K562 (cell line): Measurements from ENCODE around the gene PTP4A2. TPM values are rescaled to one million over a fixed set of nuclear protein-coding genes. Genes with fewer than 3 reads are reported as not detected.
A peak's percentile ranks its signal among the peaks of the same experiment; 100 is the strongest.

ENCODE experiments used
- ADNP ChIP-seq: fragments of 200-800 bp; sonication (Bioruptor generic); IDR thresholded peaks from 2 replicates; pipeline ENCODE4 v1.6.1; 2016; ENCODE audit warnings: missing genetic modification characterization, missing compliant biosample characterization
- BCL6 ChIP-seq: fragments of 250-450 bp; sonication (Bioruptor Pico); IDR thresholded peaks from 2 replicates; pipeline ENCODE4 v1.4.0; 2020
- BCOR ChIP-seq: fragments of 450-650 bp; IDR thresholded peaks from 2 replicates; pipeline ENCODE4 v1.6.1; 2016
- C11orf30 ChIP-seq: fragments of 450-650 bp; IDR thresholded peaks from 2 replicates; pipeline ENCODE4 v1.6.1; 2016; ENCODE audit warnings: low read depth, mild to moderate bottlenecking
- CUX1 ChIP-seq: fragments of 200-800 bp; sonication (Bioruptor generic); IDR thresholded peaks from 2 replicates; pipeline ENCODE4 v1.6.1; 2016; ENCODE audit warnings: missing genetic modification characterization, missing compliant biosample characterization
- FOS ChIP-seq: IDR thresholded peaks from 3 replicates; pipeline ENCODE4 v1.6.1; 2011; ENCODE audit not compliant: insufficient read length; ENCODE audit errors: extremely low read depth
- FOXK2 ChIP-seq, 2 experiments: fragments of 450-650 bp; IDR thresholded peaks in 1 of 2; conservative IDR thresholded peaks in 1 of 2; 2 replicates each; pipeline ENCODE4 v1.6.1; 2016; ENCODE audit warnings: low read depth in 2 of 2, mild to moderate bottlenecking in 1 of 2
- HNRNPK ChIP-seq: fragments of 200-400 bp; formaldehyde crosslinking; IDR thresholded peaks from one replicate; pipeline ENCODE4 v1.6.1; 2018; ENCODE audit warnings: mild to moderate bottlenecking, low read depth, low read length; ENCODE audit not compliant: poor library complexity, severe bottlenecking
- PTRF ChIP-seq: fragments of 450-650 bp; IDR thresholded peaks from 2 replicates; pipeline ENCODE4 v1.6.1; 2016; ENCODE audit warnings: mild to moderate bottlenecking, missing genetic modification characterization, missing compliant biosample characterization
- PTTG1 ChIP-seq: fragments of 450-650 bp; IDR thresholded peaks from 2 replicates; pipeline ENCODE4 v1.6.1; 2016; ENCODE audit warnings: low read depth, mild to moderate bottlenecking, missing genetic modification characterization, missing compliant biosample characterization
- RNF2 ChIP-seq: sonication (generic); IDR thresholded peaks from 2 replicates; pipeline ENCODE4 v1.6.1; 2016
- SNRNP70 ChIP-seq: fragments of 200-400 bp; formaldehyde crosslinking; optimal IDR thresholded peaks from 2 replicates; pipeline ENCODE3; 2017; ENCODE audit warnings: low read depth, low read length
- SRSF1 ChIP-seq: fragments of 200-400 bp; formaldehyde crosslinking; IDR thresholded peaks from 2 replicates; pipeline ENCODE4 v1.6.1; 2017; ENCODE audit warnings: mild to moderate bottlenecking, low read depth, low read length, moderate library complexity
- STAT5B ChIP-seq: fragments of 250-450 bp; sonication (Bioruptor Pico); IDR thresholded peaks from 2 replicates; pipeline ENCODE4 v1.8.0; 2021; ENCODE audit warnings: mild to moderate bottlenecking, inconsistent platforms
- TARDBP ChIP-seq: fragments of 450-650 bp; IDR thresholded peaks from 2 replicates; pipeline ENCODE4 v1.6.1; 2016
- TEAD4 ChIP-seq, 2 experiments: sonication (generic) in 1 of 2; formaldehyde crosslinking in 1 of 2; IDR thresholded peaks; 2 replicates each; pipeline versions ENCODE4 v1.6.1 to v1.8.0; 2012 to 2022; ENCODE audit warnings: borderline replicate concordance in 1 of 2, inconsistent platforms in 1 of 2, low read length in 1 of 2, mild to moderate bottlenecking in 1 of 2, missing genetic modification reagents in 1 of 2
- THRAP3 ChIP-seq: fragments of 450-650 bp; IDR thresholded peaks from 2 replicates; pipeline ENCODE4 v1.6.1; 2016; ENCODE audit warnings: mild to moderate bottlenecking, inconsistent platforms, borderline replicate concordance
- ZFP36 ChIP-seq: fragments of 150-350 bp; IDR thresholded peaks from 2 replicates; pipeline ENCODE4 v1.6.1; 2018; ENCODE audit warnings: low read length, low read depth; ENCODE audit not compliant: partially characterized antibody
- ZNF23 ChIP-seq: fragments of 250-450 bp; sonication (Bioruptor Pico); IDR thresholded peaks from 2 replicates; pipeline ENCODE4 v1.4.0; 2020; ENCODE audit warnings: mild to moderate bottlenecking
- ZNF444 ChIP-seq: fragments of 250-450 bp; sonication (Bioruptor Pico); IDR thresholded peaks from 2 replicates; pipeline ENCODE4 v1.4.0; 2020; ENCODE audit warnings: mild to moderate bottlenecking, moderate library complexity
- ZNF449 ChIP-seq: fragments of 250-450 bp; sonication (Bioruptor Pico); IDR thresholded peaks from 2 replicates; pipeline ENCODE4 v1.8.0; 2022; ENCODE audit warnings: moderate library complexity, mild to moderate bottlenecking, inconsistent platforms
- ZNF644 ChIP-seq: fragments of 200-800 bp; sonication (Bioruptor generic); IDR thresholded peaks from 2 replicates; pipeline ENCODE4 v1.6.1; 2016; ENCODE audit warnings: low read depth, missing genetic modification characterization, missing compliant biosample characterization
- polyA plus RNA-seq, 8 experiments: library from polyadenylated mRNA; depleted of rRNA in 4 of 8; stranded (reverse) in 5 of 8; unstranded in 3 of 8; fragments of >200 nt; fragmentation: Nextera tagmentation in 2 of 8; fragmentation: Illumina TruSeq in 1 of 8; extraction: Ambion mirVana in 2 of 8; extraction: Trizol in 1 of 8; gene quantifications; 2 replicates each; pipeline versions ENCODE4 v1.2.1 to v1.2.3, GENCODE V29; 2011 to 2014; ENCODE audit warnings: inconsistent platforms in 1 of 8, missing spikeins in 1 of 8
- total RNA-seq, 7 experiments: library from RNA; depleted of rRNA in 6 of 7; stranded (reverse); fragments of >200 nt in 6 of 7; fragmentation: Illumina TruSeq in 2 of 7; extraction: Trizol in 2 of 7; gene quantifications; 2 replicates each; pipeline versions ENCODE4 v1.2.1 to v1.2.3, GENCODE V29; 2011 to 2021; ENCODE audit warnings: low replicate concordance in 1 of 7

The PTP4A2 gene
- total and polyA plus RNA-seq, 9 of the 15 experiments (the other 6 are each of a cell fraction or from before 2014, with no cell fraction given), result 197 to 870 (median 480) TPM

- TF ChIP-seq CUX1 (CRISPR knock-in tag) (no peak), BCOR (peak; percentile 47), FOS (no peak), THRAP3 (peak; percentile 95; the same call in 1 of the 2 replicates), ADNP (tag) (no peak), HNRNPK (no peak), BCL6 (no peak), PTTG1 (tag) (peak; percentile 21; the same call in 1 of the 2 replicates), FOXK2 (conservative IDR thresholded peaks at IDR 0.05 in 1 of 2, IDR thresholded peaks at IDR 0.05 in 1 of 2; ENCODE audit: low read depth in 2 of 2) (peak; percentile 40 to 65; a peak in 2 of 4 replicates), C11orf30 (peak; percentile 44; the same call in 1 of the 2 replicates), ZNF23 (CRISPR knock-in tag) (no peak), SNRNP70 (no peak), SRSF1 (no peak), TEAD4 (IDR thresholded peaks at IDR 0.05; ENCODE audit: low read length) (peak; percentile 76), TEAD4 (CRISPR knock-in tag; IDR thresholded peaks at IDR 0.05; ENCODE audit: borderline replicate concordance) (no peak), STAT5B (CRISPR knock-in tag) (no peak), ZNF444 (CRISPR knock-in tag) (no peak), PTRF (tag) (peak; percentile 57; the same call in 1 of the 2 replicates), ZNF644 (no peak), TARDBP (no peak), ZFP36 (peak; percentile 4), ZNF449 (no peak), RNF2 (peak; percentile 89)
These were observed 19.8 kb upstream of the PTP4A2 start (continued) for GRCh38 chr1:31957701-31958674.
